Measurements from ENCODE around the gene AP4B1. TPM values are rescaled to one million over a fixed set of nuclear protein-coding genes. Genes with fewer than 3 reads are reported as not detected.

AP4B1 gene
- total and polyA plus RNA-seq, 2 of the 13 experiments (the other 11 are each of a cell fraction or from before 2014, with no cell fraction given), result 8.5 to 12.0 TPM

DNA sequence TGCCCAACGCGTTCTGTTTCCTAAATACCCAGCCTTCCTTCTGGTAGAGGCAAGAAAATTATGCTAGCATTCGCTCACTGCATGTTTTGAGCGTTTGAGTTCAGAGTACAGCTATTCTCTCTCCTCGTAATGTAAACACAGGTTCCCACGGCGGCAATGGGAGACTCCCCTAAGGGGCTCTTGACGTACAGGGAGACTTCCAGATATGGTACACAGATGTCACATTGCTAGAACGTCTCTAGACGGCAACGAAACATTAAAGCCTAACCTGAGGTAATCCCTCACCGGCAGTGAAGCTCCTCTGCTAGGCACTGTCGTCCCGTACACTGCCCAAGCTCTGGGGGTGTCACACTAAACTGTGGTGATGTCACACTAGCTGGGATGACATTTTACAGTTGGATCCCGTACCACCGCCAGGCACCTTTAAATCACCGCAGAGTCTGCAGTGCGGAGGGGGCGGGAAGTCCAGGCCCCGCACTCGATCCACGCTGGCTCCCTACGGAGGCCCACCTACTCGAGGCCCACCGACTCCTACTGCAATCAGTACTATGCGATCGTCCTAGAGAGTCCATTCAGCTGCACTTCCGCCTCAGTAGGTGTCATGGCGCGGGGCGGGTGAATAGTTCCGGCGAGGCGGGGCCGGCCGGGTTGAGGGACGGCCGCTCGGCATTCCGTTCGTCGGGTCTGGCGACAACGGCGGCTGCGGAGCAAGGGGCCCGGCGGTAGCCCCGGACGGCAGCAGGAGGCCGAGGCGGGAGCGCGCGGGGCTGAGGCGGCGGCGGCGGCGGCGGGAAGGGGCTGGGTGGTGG is 24.5 kb upstream of the AP4B1 start, which contains the start of gene HIPK1 (continued):
- no peak for TF ChIP-seq ZNF142 (CRISPR knock-in tag; IDR thresholded peaks at IDR 0.05)
- TF ChIP-seq SIN3A (IDR thresholded peaks at IDR 0.05; ENCODE audit: borderline replicate concordance, low read depth, low read length), result peak; percentile 95
- no peak for TF ChIP-seq SP1 (IDR thresholded peaks at IDR 0.05)
- TF ChIP-seq SP1 (CRISPR knock-in tag; IDR thresholded peaks at IDR 0.05), result peak; percentile 83
- TF ChIP-seq, protein P1, sequence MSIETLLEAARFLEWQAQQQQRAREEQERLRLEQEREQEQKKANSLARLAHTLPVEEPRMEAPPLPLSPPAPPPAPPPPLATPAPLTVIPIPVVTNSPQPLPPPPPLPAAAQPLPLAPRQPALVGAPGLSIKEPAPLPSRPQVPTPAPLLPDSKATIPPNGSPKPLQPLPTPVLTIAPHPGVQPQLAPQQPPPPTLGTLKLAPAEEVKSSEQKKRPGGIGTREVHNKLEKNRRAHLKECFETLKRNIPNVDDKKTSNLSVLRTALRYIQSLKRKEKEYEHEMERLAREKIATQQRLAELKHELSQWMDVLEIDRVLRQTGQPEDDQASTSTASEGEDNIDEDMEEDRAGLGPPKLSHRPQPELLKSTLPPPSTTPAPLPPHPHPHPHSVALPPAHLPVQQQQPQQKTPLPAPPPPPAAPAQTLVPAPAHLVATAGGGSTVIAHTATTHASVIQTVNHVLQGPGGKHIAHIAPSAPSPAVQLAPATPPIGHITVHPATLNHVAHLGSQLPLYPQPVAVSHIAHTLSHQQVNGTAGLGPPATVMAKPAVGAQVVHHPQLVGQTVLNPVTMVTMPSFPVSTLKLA (IDR thresholded peaks at IDR 0.05), result no peak
- TF ChIP-seq DNMT3B (CRISPR knock-in tag; conservative IDR thresholded peaks at IDR 0.05), result no peak
- no peak for TF ChIP-seq DPF2 (CRISPR knock-in tag; IDR thresholded peaks at IDR 0.05; ENCODE audit: borderline replicate concordance, low read depth)
- TF ChIP-seq, protein P2, sequence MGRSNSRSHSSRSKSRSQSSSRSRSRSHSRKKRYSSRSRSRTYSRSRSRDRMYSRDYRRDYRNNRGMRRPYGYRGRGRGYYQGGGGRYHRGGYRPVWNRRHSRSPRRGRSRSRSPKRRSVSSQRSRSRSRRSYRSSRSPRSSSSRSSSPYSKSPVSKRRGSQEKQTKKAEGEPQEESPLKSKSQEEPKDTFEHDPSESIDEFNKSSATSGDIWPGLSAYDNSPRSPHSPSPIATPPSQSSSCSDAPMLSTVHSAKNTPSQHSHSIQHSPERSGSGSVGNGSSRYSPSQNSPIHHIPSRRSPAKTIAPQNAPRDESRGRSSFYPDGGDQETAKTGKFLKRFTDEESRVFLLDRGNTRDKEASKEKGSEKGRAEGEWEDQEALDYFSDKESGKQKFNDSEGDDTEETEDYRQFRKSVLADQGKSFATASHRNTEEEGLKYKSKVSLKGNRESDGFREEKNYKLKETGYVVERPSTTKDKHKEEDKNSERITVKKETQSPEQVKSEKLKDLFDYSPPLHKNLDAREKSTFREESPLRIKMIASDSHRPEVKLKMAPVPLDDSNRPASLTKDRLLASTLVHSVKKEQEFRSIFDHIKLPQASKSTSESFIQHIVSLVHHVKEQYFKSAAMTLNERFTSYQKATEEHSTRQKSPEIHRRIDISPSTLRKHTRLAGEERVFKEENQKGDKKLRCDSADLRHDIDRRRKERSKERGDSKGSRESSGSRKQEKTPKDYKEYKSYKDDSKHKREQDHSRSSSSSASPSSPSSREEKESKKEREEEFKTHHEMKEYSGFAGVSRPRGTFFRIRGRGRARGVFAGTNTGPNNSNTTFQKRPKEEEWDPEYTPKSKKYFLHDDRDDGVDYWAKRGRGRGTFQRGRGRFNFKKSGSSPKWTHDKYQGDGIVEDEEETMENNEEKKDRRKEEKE (IDR thresholded peaks at IDR 0.05), result no peak
- TF ChIP-seq ZNF33B (CRISPR knock-in tag; IDR thresholded peaks at IDR 0.05), result no peak
- TF ChIP-seq POLR2AphosphoS2 (IDR thresholded peaks at IDR 0.05; ENCODE audit: low read depth, low read length), result peak; percentile 76; the same call in 1 of the 2 replicates
- TF ChIP-seq ELK4 (CRISPR knock-in tag; IDR thresholded peaks at IDR 0.05; ENCODE audit: borderline replicate concordance), result peak; percentile 83; the same call in 1 of the 2 replicates
- TF ChIP-seq ZNF556 (CRISPR knock-in tag; IDR thresholded peaks at IDR 0.05; ENCODE audit: borderline replicate concordance), result peak; percentile 57; the same call in 1 of the 2 replicates
- TF ChIP-seq NFE2 (CRISPR knock-in tag; IDR thresholded peaks at IDR 0.05), result no peak
- TF ChIP-seq, protein P3, sequence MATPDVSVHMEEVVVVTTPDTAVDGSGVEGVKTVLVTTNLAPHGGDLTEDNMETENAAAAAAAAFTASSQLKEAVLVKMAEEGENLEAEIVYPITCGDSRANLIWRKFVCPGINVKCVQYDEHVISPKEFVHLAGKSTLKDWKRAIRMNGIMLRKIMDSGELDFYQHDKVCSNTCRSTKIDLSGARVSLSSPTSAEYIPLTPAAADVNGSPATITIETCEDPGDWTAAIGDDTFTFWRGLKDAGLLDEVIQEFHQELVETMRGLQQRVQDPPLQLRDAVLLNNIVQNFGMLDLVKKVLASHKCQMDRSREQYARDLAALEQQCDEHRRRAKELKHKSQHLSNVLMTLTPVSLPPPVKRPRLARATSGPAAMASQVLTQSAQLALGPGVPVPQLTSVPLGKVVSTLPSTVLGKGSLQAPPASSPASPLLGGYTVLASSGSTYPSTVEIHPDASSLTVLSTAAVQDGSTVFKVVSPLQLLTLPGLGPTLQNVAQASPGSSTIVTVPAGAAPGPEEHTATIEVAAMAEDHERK (CRISPR knock-in tag; IDR thresholded peaks at IDR 0.05; ENCODE audit: low read depth), result peak; percentile 63; the same call in 1 of the 2 replicates
- TF ChIP-seq SP2 (CRISPR knock-in tag; IDR thresholded peaks at IDR 0.05), result peak; percentile 81
- peak; percentile 71 for TF ChIP-seq YEATS2 (CRISPR knock-in tag; IDR thresholded peaks at IDR 0.05; ENCODE audit: borderline replicate concordance)

Measured in HepG2 (cell line).